ENCODE data around the gene PINLYP.

- peak; percentile 61 for TF ChIP-seq POLR2AphosphoS5 (IDR thresholded peaks at IDR 0.05)
- peak in 3 of 4 experiments; percentile 69 to 83 (median 81) for TF ChIP-seq CTCF (IDR thresholded peaks at IDR 0.05)
- TF ChIP-seq POLR2A (IDR thresholded peaks at IDR 0.05) = no peak
Measured at GRCh38 chr19:43534816-43535761, 40.5 kb upstream of the PINLYP start.

Data from gastroesophageal sphincter (tissue), 3 donors.